HG03469 (cell line): ENCODE data around the gene TAF6.

ENCODE experiments used
- ATAC-seq: cut with Tn5 transposase; IDR thresholded peaks from one replicate; pipeline ENCODE4 v1.9.1; 2021; ENCODE audit warnings: mild to moderate bottlenecking, moderate library complexity, moderate number of reproducible peaks; ENCODE audit not compliant: unreplicated experiment

TAF6 gene

DNA sequence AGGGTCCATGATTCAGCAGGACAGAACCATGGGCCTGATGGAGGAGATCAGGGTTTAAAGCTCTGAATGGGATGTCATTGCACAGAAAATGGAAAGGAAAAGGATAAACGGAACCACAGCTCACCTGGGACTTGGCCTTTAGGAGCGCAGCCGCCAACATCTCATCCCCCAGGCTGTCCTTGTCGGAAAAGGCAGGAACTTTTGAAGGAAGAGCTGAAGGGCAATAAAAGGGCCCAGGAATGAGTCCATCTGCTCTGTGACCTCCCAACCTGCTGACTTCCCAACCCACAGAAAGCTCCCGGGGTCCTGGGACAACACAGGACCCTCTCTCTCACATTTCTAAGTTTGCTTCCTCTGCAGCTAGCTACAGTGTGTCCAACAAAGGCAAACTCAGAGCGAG, 43.7 kb downstream of the TAF6 start:
- no peak for ATAC-seq

DNA sequence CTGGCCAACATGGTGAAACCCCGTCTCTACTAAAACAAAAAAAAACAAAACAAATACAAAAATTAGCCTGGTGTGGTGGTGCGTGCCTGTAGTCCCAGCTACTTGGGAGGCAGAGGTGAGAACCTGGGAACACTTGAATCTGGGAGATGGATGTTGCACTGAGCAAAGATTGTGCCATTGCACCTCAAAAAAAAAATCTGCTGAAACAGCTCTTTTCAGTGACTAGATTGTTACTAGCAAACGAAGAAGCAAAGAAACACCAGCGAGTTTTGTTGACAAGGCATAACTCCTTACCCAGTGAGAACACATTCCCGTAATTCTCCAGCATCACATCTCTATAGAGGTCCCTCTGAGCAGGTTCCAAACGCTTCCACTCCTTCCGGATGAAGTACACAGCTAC, 44.3 kb downstream of the TAF6 start:
- no peak for ATAC-seq

DNA sequence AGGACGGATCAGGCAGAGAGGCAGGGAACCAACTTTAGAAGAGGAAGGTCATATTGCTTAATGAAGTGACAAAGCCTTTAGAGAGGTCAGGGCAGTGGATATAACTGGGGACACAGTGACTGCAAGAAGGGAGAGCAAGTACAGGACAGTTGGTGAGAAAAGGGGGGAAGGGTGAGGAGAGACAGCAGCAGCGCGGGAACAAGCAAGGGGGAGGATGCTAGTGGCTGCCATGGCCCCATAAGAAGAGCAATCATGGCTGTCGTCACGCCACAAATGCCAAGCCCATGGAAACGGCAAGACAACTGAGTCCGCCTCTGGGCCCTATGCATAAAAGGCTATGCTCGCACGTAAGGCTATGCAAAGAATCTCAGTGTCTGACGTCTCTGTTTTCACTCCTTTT, 46.7 kb downstream of the TAF6 start:
- ATAC-seq, result no peak

DNA sequence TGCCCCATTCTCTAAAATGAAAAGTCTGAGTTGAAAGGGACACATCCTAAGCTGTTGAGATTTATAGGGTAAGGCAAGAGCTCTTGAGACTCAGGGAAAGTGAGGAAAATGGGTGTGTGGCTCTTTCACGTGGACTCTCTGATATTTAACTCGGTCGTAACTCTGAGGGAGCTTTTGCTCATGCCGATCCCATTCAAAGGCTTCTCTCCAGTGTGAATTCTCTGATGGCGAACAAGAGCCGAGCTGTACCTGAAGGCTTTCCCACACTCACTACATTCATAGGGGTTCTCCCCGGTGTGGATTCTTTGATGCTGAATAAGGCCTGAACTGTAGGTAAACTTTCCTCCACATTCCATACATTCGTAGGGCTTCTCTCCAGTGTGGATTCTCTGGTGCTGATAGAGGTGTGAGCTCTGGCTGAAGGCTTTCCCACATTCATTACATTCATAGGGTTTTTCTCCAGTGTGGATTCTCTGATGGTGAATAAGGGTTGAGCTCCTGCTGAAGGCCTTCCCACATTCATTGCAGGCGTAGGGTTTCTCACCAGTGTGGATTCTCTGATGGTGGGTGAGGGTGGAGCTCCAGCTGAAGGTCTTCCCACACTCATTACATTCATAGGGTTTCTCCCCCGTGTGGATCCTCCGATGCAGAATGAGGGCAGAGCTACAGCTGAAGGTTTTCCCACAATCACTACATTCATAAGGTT, 48.0 kb downstream of the TAF6 start:
- ATAC-seq, result no peak

DNA sequence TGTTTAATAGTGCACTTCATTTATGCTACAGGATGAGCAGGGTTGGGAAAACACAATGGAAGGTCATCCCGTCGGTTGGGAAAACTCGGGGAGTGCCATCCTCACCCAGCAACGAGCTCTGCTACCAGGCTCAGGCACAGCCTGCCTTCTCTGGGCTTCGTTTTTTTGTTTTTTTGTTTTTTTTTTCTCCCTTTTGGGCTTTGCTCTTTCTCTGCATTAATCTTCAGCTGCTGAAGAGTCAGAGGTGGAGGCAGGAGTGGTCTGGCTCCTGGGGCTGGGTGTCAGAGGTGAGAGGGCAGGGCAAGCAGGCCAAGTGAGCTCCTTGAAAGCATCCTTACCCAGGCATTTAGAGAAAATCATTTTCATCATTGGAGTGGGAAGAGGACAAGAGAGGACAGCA, 49.2 kb downstream of the TAF6 start:
- ATAC-seq, result no peak

DNA sequence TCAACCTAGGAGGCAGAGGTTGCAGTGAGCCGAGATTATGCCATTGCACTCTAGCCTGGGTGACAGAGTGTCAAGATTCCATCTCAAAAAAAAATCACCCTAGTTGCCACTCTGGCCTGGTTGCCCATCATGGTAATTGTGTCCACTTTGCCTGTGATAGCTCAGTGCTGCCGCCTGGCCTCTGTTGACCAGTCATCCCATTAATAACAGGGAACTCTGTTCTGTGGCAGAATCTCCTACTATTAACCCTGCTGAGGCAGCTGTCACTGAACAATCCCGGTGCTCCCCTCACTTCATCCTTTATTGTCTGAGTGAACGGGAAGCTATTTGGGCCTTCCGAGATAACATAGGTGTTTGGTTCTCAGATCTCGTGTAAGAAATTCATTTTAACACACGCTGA, 52.2 kb downstream of the TAF6 start:
- no peak for ATAC-seq

DNA sequence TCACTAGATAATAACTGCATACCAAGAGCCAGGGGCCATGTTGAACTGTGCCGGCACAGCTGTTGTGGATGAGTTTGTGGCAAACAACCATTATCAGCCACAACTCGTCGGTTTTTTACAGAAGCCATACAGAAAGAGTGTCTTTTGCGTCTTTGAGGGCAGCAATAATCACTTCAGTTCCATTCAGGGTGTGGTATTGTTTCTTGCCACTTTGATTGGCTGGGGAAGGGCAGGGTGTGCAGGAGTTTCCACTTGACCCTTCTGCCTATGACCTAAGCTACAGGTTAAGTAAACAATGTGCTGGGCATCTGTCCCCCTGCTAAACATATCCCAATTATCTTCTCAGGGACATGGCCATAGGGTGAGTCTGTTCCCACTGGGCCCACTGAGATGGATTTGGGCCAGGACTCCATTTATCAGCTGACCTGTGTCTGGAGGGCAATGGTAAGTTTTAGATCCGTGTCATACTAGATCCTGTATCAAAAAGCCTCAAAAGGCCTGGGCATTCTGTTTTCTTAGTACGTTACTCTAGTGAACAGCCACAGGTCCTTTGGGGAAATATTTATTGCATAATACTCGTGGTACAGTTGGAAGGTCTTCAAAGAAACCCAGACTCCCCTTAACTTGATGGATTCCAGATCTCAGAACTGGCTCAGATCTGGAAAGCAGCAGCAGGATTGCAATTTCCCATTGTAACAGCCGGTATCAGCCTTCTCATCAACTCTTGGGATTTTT, 53.5 kb downstream of the TAF6 start:
- no peak for ATAC-seq

DNA sequence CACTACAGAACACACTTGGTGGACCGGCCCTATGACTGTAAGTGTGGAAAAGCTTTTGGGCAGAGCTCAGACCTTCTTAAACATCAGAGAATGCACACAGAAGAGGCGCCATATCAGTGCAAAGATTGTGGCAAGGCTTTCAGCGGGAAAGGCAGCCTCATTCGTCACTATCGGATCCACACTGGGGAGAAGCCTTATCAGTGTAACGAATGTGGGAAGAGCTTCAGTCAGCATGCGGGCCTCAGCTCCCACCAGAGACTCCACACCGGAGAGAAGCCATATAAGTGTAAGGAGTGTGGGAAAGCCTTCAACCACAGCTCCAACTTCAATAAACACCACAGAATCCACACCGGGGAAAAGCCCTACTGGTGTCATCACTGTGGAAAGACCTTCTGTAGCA, 55.0 kb downstream of the TAF6 start:
- no peak for ATAC-seq

DNA sequence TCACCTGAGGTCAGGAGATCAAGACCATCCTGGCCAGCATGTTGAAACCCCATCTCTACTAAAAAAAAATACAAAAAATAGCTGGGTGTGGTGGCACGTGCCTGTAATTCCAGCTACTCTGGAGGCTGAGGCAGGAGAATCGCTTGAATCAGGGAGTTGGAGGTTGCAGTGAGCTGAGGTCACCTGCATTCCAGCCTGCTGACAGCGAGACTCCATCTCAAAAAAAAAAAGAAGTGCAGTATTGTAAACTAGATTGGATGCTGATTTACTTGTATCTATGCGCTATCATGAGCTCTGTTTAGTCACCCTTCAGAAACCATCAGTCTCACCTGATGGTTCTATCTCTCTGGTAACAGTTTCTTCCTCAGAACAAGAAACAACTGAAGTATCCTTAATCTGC, 55.8 kb downstream of the TAF6 start:
- no peak for ATAC-seq

DNA sequence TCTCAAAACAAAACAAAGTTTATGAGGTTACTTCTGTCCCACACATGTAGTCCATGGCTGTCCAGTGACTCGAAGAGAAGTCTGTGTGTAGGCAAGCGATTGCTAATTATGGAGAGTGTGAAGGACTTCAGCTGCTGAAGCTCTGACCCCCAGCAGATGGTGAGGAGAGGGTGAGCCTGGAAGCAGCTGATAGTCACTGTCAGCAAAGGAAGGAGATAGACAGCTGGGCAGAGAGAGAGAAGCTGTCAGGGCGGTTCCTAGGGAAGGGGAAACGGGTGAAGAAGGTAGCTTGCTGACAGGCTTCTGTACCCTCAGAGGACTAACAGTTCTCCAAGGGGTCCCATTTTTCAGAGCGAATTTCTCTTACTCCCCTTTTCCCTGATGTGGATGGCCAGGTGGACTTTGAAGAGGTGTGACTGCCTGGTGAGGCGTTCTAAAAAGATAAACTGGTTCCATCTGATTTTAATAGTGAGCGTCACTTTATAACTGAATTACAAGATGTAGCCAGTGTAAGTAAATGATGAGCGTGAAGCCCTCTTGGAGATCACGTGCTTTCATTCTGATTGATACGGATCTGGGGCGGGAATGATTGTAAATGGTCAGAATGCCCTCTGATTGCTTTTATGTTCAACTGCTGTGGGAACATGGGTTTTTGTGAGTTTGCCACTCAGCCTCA, 57.5 kb downstream of the TAF6 start:
- ATAC-seq, result no peak

DNA sequence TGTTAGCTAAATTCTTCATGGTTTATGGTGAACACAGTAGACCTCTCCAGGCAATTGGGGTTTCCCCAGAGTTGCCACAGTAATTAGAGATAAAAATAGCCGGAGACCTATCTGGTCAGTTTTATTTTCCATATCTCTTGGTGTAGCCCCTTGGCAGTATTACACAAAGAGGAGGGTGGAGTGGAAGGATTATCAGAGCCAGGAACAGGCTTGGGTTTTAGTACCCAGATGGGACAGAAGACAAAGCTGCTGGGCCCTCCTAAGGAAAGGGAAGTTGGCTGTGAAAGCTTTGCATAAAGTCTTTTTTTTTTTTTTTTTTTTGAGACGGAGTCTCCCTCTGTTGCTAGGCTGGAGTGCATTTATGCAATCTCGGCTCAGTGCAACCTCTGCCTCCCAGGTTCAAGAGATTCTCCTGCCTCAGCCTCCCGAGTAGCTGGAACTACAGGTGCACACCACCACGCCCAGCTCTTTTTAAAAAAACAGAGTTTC, 59.9 kb downstream of the TAF6 start:
- ATAC-seq, result no peak
